Body of pancreas (tissue), 4 donors: Measurements from ENCODE around the gene MAPK6. TPM values are rescaled to one million over a fixed set of nuclear protein-coding genes. Genes with fewer than 3 reads are reported as not detected.

Source experiments
- ATAC-seq: fragments of 150-250 bp; one replicate; pipeline ENCODE4 v1.9.1; 2016
- DNase-seq, 4 donors: peaks; one replicate each; pipeline ENCODE4 v3.0.0-alpha.2; 2019
- H3K27ac ChIP-seq, 4 donors: fragments of 200-600 bp; sonication (generic); 1 replicate in 3 of 4; 2 replicates in 1 of 4; pipeline versions ENCODE4 v1.5.1 to v1.6.1; 2016 to 2019; ENCODE audit warnings: mild to moderate bottlenecking in 1 of 4, mixed read lengths in 1 of 4, moderate library complexity in 1 of 4
- H3K27me3 ChIP-seq, 2 donors: fragments of 200-600 bp; sonication (generic); one replicate each; pipeline ENCODE4 v1.6.0; 2016; ENCODE audit warnings: mild to moderate bottlenecking in 1 of 2
- H3K36me3 ChIP-seq, 2 donors: fragments of 200-600 bp; sonication (generic); replicated peaks in 1 of 2; 2 replicates each; pipeline ENCODE4 v1.5.1; 2016; ENCODE audit warnings: low read depth in 2 of 2; ENCODE audit not compliant: insufficient read depth in 1 of 2
- H3K4me1 ChIP-seq: fragments of 200-600 bp; sonication (generic); one replicate; pipeline ENCODE4 v1.6.0; 2016
- H3K4me3 ChIP-seq, 2 donors: fragments of 200-600 bp; sonication (generic); 1 replicate in 1 of 2; 2 replicates in 1 of 2; pipeline ENCODE4 v1.5.1; 2016 to 2019
- H3K9me3 ChIP-seq, 3 donors: fragments of 200-600 bp; sonication (generic); 1 replicate in 2 of 3; 2 replicates in 1 of 3; pipeline ENCODE4 v1.5.1; 2016
- CTCF ChIP-seq, 7 experiments: fragments of 450-650 bp in 4 of 7; fragments of 200-600 bp in 3 of 7; sonication (generic) in 3 of 7; IDR thresholded peaks; one replicate each; pipeline ENCODE4 v1.5.1; 2016 to 2019; ENCODE audit warnings: antibody characterized with exemption in 7 of 7
- POLR2A ChIP-seq, 3 donors: fragments of 450-650 bp; IDR thresholded peaks; one replicate each; pipeline ENCODE4 v1.6.1; 2016; ENCODE audit warnings: antibody characterized with exemption in 3 of 3, mild to moderate bottlenecking in 2 of 3
- WGBS, 2 donors: methylation state at CpG; one replicate each; pipeline ENCODE4 v1.1.5; 2017; 5-methylcytosine and 5-hydroxymethylcytosine counted together
- intact Hi-C: fragments of 100-400 bp; cut with DNase I; formaldehyde crosslinking; loops from one replicate; pipeline ENCODE4 v1.15.1; 2023
- total RNA-seq, 2 donors: library from RNA; depleted of rRNA; stranded (reverse); fragments of >200 nt; gene quantifications; one replicate each; pipeline ENCODE4 v1.1.0, GENCODE V29; 2016

MAPK6 gene
- total RNA-seq, 2 donors from 2014 or later = 7.3 to 25.4 TPM

- ATAC-seq (no peak), DNase-seq (no peak)
- Histone ChIP-seq H3K4me3 (no peak overlapping the region), H3K36me3 (no peaks in the 10 kb centered on the region), H3K27me3 (no peaks in the 10 kb centered on the region), H3K4me1 (peaks cover 6% of the 10 kb centered on the region), H3K27ac (no peak overlapping the region), H3K9me3 (no peaks in the 10 kb centered on the region)
- no peak for TF ChIP-seq CTCF (IDR thresholded peaks at IDR 0.05)
- TF ChIP-seq POLR2A (IDR thresholded peaks at IDR 0.05) = no peak
- intact Hi-C loops = no loop called here
- 83 to 90% methylated on average over 5 of the region's 5 CpGs for whole genome bisulfite sequencing, 2 donors
Measured at GRCh38 chr15:52008359-52008697, 10.7 kb upstream of the MAPK6 start.

- Histone ChIP-seq H3K27me3 (no peaks in the 10 kb centered on the region), H3K9me3 (no peaks in the 10 kb centered on the region), H3K27ac (no peak overlapping the region), H3K4me3 (no peak overlapping the region), H3K4me1 (peaks cover 6% of the 10 kb centered on the region), H3K36me3 (no peaks in the 10 kb centered on the region)
- 55 to 57% methylated on average over 2 of the region's 2 CpGs for WGBS, 2 donors
- intact Hi-C loops = no loop called here
- no peak for TF ChIP-seq CTCF (IDR thresholded peaks at IDR 0.05)
- DNase-seq = no peak
- ATAC-seq = no peak
Measured at GRCh38 chr15:52008698-52009434, 10.2 kb upstream of the MAPK6 start.

- DNase-seq (peak in 3 of 4 donors; percentile 27 to 67 (median 45)), ATAC-seq (no peak)
- no peaks in the 10 kb centered on the region for H3K36me3 ChIP-seq
- H3K9me3 ChIP-seq = no peaks in the 10 kb centered on the region
- no peak for TF ChIP-seq POLR2A (IDR thresholded peaks at IDR 0.05)
- no peak for TF ChIP-seq CTCF (IDR thresholded peaks at IDR 0.05)
- peaks cover 6% of the 10 kb centered on the region for H3K4me1 ChIP-seq
- 70 to 73% methylated on average over 14 of the region's 14 CpGs for WGBS, 2 donors
- no peaks in the 10 kb centered on the region for H3K27me3 ChIP-seq
- no peak overlapping the region for H3K4me3 ChIP-seq
- intact Hi-C loops = no loop called here
- H3K27ac ChIP-seq = no peak overlapping the region
Measured at GRCh38 chr15:52010633-52011595, 8.1 kb upstream of the MAPK6 start.

DNA sequence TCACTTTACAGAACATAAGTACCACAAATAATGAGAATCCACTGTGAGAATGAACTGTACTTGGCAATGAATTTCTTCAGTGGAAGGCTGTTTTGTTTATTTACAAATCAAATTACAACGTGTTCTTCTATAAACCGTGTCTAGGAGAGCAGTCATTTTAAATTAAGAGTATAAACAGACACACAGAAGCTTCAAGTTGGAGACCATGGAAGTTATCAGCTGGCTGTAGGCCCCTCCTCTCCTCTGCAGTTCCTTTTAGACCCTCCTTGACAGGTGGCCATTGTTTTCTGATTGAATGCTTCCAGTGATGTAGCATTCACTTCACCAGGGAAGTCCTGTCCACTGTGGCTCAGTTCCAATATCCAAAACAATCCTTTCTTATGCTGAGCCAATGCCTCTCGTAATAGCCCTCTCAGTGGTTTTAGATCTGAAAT lies 7.3 kb upstream of the MAPK6 start:
- 45 to 58% methylated on average over 3 of the region's 3 CpGs for WGBS, 2 donors
- no peak for TF ChIP-seq POLR2A (IDR thresholded peaks at IDR 0.05)
- no peak for TF ChIP-seq CTCF (IDR thresholded peaks at IDR 0.05)
- DNase-seq (no peak), ATAC-seq (peak; percentile 38)
- Histone ChIP-seq H3K27me3 (no peaks in the 10 kb centered on the region), H3K9me3 (no peaks in the 10 kb centered on the region), H3K36me3 (no peaks in the 10 kb centered on the region), H3K27ac (peak overlapping the region in 1 of 4 donors; percentile 3), H3K4me3 (no peak overlapping the region), H3K4me1 (peaks cover 6% of the 10 kb centered on the region)
- intact Hi-C loops = no loop called here
